Measurements from ENCODE around the gene HTR2A.

- TF ChIP-seq, protein P1, sequence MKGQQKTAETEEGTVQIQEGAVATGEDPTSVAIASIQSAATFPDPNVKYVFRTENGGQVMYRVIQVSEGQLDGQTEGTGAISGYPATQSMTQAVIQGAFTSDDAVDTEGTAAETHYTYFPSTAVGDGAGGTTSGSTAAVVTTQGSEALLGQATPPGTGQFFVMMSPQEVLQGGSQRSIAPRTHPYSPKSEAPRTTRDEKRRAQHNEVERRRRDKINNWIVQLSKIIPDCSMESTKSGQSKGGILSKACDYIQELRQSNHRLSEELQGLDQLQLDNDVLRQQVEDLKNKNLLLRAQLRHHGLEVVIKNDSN (CRISPR knock-in tag; IDR thresholded peaks at IDR 0.05) = no peak
- TF ChIP-seq, protein P2, sequence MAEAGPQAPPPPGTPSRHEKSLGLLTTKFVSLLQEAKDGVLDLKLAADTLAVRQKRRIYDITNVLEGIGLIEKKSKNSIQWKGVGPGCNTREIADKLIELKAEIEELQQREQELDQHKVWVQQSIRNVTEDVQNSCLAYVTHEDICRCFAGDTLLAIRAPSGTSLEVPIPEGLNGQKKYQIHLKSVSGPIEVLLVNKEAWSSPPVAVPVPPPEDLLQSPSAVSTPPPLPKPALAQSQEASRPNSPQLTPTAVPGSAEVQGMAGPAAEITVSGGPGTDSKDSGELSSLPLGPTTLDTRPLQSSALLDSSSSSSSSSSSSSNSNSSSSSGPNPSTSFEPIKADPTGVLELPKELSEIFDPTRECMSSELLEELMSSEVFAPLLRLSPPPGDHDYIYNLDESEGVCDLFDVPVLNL (CRISPR knock-in tag; IDR thresholded peaks at IDR 0.05; ENCODE audit: borderline replicate concordance, low read depth) = no peak
- TF ChIP-seq, protein P3, sequence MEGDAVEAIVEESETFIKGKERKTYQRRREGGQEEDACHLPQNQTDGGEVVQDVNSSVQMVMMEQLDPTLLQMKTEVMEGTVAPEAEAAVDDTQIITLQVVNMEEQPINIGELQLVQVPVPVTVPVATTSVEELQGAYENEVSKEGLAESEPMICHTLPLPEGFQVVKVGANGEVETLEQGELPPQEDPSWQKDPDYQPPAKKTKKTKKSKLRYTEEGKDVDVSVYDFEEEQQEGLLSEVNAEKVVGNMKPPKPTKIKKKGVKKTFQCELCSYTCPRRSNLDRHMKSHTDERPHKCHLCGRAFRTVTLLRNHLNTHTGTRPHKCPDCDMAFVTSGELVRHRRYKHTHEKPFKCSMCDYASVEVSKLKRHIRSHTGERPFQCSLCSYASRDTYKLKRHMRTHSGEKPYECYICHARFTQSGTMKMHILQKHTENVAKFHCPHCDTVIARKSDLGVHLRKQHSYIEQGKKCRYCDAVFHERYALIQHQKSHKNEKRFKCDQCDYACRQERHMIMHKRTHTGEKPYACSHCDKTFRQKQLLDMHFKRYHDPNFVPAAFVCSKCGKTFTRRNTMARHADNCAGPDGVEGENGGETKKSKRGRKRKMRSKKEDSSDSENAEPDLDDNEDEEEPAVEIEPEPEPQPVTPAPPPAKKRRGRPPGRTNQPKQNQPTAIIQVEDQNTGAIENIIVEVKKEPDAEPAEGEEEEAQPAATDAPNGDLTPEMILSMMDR (IDR thresholded peaks at IDR 0.05) = no peak
- TF ChIP-seq, protein P4, sequence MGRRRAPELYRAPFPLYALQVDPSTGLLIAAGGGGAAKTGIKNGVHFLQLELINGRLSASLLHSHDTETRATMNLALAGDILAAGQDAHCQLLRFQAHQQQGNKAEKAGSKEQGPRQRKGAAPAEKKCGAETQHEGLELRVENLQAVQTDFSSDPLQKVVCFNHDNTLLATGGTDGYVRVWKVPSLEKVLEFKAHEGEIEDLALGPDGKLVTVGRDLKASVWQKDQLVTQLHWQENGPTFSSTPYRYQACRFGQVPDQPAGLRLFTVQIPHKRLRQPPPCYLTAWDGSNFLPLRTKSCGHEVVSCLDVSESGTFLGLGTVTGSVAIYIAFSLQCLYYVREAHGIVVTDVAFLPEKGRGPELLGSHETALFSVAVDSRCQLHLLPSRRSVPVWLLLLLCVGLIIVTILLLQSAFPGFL (CRISPR knock-in tag; IDR thresholded peaks at IDR 0.05; ENCODE audit: borderline replicate concordance) = no peak
- TF ChIP-seq SOX15 (CRISPR knock-in tag; IDR thresholded peaks at IDR 0.05) (no peak), ATF1 (CRISPR knock-in tag; IDR thresholded peaks at IDR 0.05) (no peak), FOXJ3 (CRISPR knock-in tag; IDR thresholded peaks at IDR 0.05; ENCODE audit: borderline replicate concordance) (no peak), NFE2L1 (CRISPR knock-in tag; IDR thresholded peaks at IDR 0.05) (no peak), ZNF138 (CRISPR knock-in tag; conservative IDR thresholded peaks at IDR 0.05) (no peak), ZNF416 (CRISPR knock-in tag; IDR thresholded peaks at IDR 0.05) (no peak), ATF2 (CRISPR knock-in tag; IDR thresholded peaks at IDR 0.05; ENCODE audit: borderline replicate concordance, low read depth) (no peak)
- TF ChIP-seq, protein P5, sequence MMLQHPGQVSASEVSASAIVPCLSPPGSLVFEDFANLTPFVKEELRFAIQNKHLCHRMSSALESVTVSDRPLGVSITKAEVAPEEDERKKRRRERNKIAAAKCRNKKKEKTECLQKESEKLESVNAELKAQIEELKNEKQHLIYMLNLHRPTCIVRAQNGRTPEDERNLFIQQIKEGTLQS (CRISPR knock-in tag; conservative IDR thresholded peaks at IDR 0.05) = no peak
Measured at GRCh38 chr13:46881621-46882020, 15.2 kb downstream of the HTR2A start.

Measured in WTC11 (cell line).